RWPE2 (cell line): ENCODE data around the gene UST.

ENCODE experiments used
- ATAC-seq: fragments of 200-7000 bp; cut with Tn5 transposase; 3 replicates; pipeline ENCODE4 v1.9.1; 2021; ENCODE audit warnings: low read depth
- DNase-seq: peaks from one replicate; pipeline ENCODE4 v3.0.0-alpha.2; 2020; ENCODE audit warnings: low spot score
- H3K27ac ChIP-seq: fragments of 450-650 bp; 2 replicates; pipeline ENCODE4 v1.5.1; 2017; ENCODE audit warnings: mild to moderate bottlenecking; ENCODE audit not compliant: poor library complexity, severe bottlenecking
- H3K27me3 ChIP-seq: fragments of 250-450 bp; sonication (Bioruptor Pico); 2 replicates; pipeline ENCODE4 v1.5.1; 2021; ENCODE audit warnings: mild to moderate bottlenecking, moderate library complexity; ENCODE audit not compliant: insufficient read depth, poor library complexity, severe bottlenecking
- H3K36me3 ChIP-seq: fragments of 250-450 bp; sonication (Bioruptor Pico); 2 replicates; pipeline ENCODE4 v1.5.1; 2020; ENCODE audit warnings: low read depth, mild to moderate bottlenecking, moderate library complexity
- H3K4me1 ChIP-seq: fragments of 250-450 bp; sonication (Bioruptor Pico); 2 replicates; pipeline ENCODE4 v1.5.1; 2021; ENCODE audit warnings: mild to moderate bottlenecking, moderate library complexity; ENCODE audit not compliant: insufficient read depth, poor library complexity, severe bottlenecking
- H3K4me3 ChIP-seq: fragments of 250-450 bp; sonication (Bioruptor Pico); 2 replicates; pipeline ENCODE4 v1.5.1; 2021; ENCODE audit warnings: mild to moderate bottlenecking, moderate library complexity; ENCODE audit not compliant: severe bottlenecking
- H3K9me3 ChIP-seq: fragments of 250-450 bp; sonication (Bioruptor Pico); 2 replicates; pipeline ENCODE4 v1.5.1; 2021; ENCODE audit warnings: mild to moderate bottlenecking, moderate library complexity; ENCODE audit not compliant: severe bottlenecking
- TF ChIP-seq, protein P1 (sequence below): fragments of 450-650 bp; IDR thresholded peaks from one replicate; pipeline ENCODE4 v1.5.1; 2017; ENCODE audit warnings: mild to moderate bottlenecking, moderate library complexity; ENCODE audit not compliant: poor library complexity, severe bottlenecking

Gene UST

DNA sequence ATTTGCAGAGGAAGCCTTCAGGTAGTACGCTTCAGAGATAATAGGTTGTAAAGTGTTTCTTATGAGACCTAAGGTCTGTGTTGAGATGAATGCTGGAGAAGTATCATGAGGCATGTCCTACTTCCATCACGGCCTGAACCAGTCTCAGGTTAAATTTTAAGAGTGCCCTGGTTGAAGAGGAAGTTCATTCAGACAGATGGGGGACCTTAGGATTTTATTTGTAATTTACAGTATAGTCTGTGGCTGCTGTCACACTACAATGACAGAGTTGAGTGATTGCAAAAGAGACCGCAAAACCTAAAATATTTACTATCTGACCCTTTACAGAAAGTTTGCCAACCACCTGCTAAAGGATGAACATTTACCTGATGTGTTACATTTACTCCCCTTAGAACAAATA is 70.9 kb downstream of the UST start:
- TF ChIP-seq, protein P1, sequence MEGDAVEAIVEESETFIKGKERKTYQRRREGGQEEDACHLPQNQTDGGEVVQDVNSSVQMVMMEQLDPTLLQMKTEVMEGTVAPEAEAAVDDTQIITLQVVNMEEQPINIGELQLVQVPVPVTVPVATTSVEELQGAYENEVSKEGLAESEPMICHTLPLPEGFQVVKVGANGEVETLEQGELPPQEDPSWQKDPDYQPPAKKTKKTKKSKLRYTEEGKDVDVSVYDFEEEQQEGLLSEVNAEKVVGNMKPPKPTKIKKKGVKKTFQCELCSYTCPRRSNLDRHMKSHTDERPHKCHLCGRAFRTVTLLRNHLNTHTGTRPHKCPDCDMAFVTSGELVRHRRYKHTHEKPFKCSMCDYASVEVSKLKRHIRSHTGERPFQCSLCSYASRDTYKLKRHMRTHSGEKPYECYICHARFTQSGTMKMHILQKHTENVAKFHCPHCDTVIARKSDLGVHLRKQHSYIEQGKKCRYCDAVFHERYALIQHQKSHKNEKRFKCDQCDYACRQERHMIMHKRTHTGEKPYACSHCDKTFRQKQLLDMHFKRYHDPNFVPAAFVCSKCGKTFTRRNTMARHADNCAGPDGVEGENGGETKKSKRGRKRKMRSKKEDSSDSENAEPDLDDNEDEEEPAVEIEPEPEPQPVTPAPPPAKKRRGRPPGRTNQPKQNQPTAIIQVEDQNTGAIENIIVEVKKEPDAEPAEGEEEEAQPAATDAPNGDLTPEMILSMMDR, result no peak
- peaks cover 16% of the 10 kb centered on the region for H3K4me1 ChIP-seq
- DNase-seq (no peak), ATAC-seq (no peak)
- H3K27me3 ChIP-seq, result no peaks in the 10 kb centered on the region
- H3K36me3 ChIP-seq, result no peaks in the 10 kb centered on the region
- no peak overlapping the region for H3K4me3 ChIP-seq
- no peaks in the 10 kb centered on the region for H3K9me3 ChIP-seq
- H3K27ac ChIP-seq, result no peak overlapping the region

DNA sequence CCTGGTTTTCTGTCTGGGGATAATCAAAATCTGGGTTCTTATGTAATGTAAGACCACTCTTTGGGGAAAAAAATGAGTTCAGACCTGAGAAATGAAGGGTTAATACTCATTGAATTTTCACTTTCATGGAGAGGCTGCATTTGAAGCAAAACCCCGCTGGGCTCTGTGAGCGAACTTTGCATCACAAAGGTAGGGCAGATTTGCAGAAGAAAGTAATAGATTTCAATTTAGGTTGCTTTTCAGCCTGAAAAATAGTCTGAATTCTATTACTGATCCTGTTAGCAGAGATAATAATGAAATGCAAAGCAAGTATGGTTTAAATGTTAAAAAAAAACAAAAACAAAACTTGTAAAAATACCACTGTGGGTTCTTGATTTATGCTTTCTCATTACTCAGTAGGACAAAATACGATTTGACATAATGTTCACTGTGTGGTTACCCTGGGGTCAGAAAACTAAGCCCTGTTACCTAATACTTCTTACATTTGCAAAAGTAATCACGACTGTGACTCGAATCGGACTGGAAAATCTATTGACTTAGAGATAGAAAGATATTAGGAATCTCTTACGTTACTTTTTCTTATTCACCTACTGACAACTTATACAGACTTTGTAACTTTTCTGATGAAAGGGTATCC is 72.2 kb downstream of the UST start:
- no peak overlapping the region for H3K27ac ChIP-seq
- TF ChIP-seq, protein P1, result no peak
- no peak for DNase-seq

DNA sequence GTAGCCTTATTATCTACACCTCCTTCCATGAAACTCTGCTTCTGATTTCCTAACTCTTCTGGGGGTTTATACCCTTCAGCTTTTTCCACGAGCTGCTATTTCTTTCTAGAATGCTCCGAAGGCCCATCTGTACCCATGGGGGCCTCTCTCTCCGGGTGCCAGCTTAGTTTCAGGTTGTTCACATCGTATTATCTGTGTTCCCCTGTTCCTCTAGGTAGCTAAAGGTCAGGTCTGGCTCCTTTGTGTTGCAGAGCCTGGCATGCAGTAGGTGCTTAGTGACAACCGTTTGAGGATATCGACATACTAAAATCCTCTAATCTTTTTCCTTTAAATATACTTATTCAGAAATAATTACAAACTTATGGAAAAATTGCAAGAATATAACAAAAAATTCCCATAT is 73.0 kb downstream of the UST start:
- Histone ChIP-seq H3K4me3 (no peak overlapping the region), H3K4me1 (peaks cover 16% of the 10 kb centered on the region)

More for the DNA sequence above, 72.2 kb downstream of the UST start:
- peak; percentile 68; the same call in 2 of the 3 replicates for ATAC-seq
- Histone ChIP-seq H3K36me3 (no peaks in the 10 kb centered on the region), H3K27me3 (no peaks in the 10 kb centered on the region), H3K4me3 (no peak overlapping the region), H3K4me1 (peaks cover 16% of the 10 kb centered on the region), H3K9me3 (no peaks in the 10 kb centered on the region)

DNA sequence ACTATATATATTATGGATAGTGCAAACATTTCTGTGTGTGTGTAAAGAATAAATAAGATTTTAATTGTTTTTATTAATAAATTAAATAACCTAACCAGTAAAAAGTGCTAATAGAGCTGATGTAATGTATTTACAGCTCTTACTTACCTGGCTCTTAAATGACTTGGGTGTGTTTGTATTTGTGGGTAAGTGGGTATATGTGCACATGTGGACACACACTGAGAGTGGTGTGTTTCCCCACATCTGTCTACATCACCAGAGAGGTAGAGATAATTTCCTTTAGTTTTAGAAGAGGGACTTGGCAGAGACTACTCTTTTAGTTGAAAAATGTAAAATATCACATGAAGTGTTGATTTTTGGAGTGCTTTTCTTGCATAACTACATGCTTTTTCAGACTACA is 76.0 kb downstream of the UST start:
- DNase-seq (no peak), ATAC-seq (no peak)
- Histone ChIP-seq H3K36me3 (no peaks in the 10 kb centered on the region), H3K27me3 (no peaks in the 10 kb centered on the region), H3K4me1 (peaks cover 16% of the 10 kb centered on the region), H3K27ac (no peak overlapping the region), H3K4me3 (no peak overlapping the region), H3K9me3 (no peaks in the 10 kb centered on the region)
- TF ChIP-seq, protein P1, result no peak

More for the DNA sequence above, 73.0 kb downstream of the UST start:
- H3K27ac ChIP-seq, result no peak overlapping the region
- no peaks in the 10 kb centered on the region for H3K36me3 ChIP-seq
- H3K27me3 ChIP-seq, result no peaks in the 10 kb centered on the region
- DNase-seq (no peak), ATAC-seq (no peak)
- TF ChIP-seq, protein P1, result no peak
- H3K9me3 ChIP-seq, result no peaks in the 10 kb centered on the region

DNA sequence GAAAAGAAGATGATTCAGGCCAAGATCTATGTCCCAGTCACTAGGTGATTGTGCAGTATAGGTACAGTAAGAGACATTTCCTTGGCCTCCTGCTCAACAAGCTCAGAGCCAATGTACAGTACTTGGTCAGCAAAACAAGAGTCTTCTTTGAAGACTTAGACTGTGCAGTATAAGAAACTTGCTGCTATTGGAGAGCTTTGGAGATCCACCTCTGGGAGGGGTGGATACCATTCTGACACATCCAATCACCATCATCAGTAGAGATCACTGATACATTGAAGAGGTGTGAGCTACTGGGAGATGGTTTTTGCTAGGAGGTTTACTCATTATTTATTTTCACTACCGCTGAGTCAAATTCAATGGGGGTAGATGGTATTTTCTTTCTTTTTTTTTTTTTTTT is 77.5 kb downstream of the UST start:
- DNase-seq, result no peak
- no peak overlapping the region for H3K27ac ChIP-seq
- H3K4me3 ChIP-seq, result no peak overlapping the region
- no peaks in the 10 kb centered on the region for H3K9me3 ChIP-seq
- TF ChIP-seq, protein P1, result no peak
- H3K36me3 ChIP-seq, result no peaks in the 10 kb centered on the region
- no peaks in the 10 kb centered on the region for H3K27me3 ChIP-seq
- no peak for ATAC-seq
- peaks cover 3% of the 10 kb centered on the region for H3K4me1 ChIP-seq
